OCI-LY1 (cell line): ENCODE data around the gene AGTRAP.

Source experiments
- EZH2 ChIP-seq: fragments of 200-600 bp; sonication (generic), shearing (Covaris generic); IDR thresholded peaks from 2 replicates; pipeline ENCODE4 v1.8.0; 2017; ENCODE audit warnings: borderline replicate concordance, mixed run types, mild to moderate bottlenecking, antibody characterized with exemption, low read length, moderate library complexity, mixed read lengths
- TF ChIP-seq, protein P1 (sequence below): fragments of 200-600 bp; sonication (generic), shearing (Covaris generic); IDR thresholded peaks from 2 replicates; pipeline ENCODE4 v1.5.1; 2017; ENCODE audit warnings: mild to moderate bottlenecking, antibody characterized with exemption, low read length, moderate library complexity, mixed read lengths

DNA sequence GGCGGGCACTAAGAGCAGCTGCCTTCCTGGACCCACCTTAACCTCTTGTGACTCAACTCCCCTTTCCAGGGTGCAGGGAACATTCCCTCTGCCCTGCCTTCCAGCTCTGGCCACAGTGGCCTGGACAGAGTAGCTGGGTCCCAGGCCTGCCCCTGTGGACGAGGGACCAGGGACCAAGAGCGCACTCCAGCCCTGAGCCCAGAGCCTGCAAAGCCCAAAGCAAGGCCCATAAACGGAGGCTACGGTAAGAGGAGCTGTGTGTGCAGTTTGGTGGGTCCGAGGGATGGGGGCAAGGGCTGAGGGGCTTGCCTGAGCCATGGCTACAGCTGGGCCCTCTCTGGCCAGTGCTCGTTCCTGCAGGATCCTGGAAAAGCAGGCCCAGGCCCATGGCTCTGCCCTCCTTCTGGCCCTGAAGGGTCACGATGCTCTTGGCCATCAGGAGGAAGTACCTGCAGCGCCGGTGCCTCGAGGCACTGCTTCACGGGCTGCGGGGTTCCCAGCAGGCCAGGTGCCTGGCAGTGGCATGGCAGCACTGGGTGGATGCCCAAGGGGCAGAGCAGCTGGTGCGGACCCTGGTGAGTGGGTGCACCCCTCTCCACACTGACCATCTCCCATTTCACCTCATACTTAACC lies 52.0 kb downstream of the AGTRAP start:
- TF ChIP-seq, protein P1, sequence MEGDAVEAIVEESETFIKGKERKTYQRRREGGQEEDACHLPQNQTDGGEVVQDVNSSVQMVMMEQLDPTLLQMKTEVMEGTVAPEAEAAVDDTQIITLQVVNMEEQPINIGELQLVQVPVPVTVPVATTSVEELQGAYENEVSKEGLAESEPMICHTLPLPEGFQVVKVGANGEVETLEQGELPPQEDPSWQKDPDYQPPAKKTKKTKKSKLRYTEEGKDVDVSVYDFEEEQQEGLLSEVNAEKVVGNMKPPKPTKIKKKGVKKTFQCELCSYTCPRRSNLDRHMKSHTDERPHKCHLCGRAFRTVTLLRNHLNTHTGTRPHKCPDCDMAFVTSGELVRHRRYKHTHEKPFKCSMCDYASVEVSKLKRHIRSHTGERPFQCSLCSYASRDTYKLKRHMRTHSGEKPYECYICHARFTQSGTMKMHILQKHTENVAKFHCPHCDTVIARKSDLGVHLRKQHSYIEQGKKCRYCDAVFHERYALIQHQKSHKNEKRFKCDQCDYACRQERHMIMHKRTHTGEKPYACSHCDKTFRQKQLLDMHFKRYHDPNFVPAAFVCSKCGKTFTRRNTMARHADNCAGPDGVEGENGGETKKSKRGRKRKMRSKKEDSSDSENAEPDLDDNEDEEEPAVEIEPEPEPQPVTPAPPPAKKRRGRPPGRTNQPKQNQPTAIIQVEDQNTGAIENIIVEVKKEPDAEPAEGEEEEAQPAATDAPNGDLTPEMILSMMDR, result no peak
- no peak for TF ChIP-seq EZH2
